ENCODE results near the gene BBS1.
"Not testable (repeated sequence)": the region's sequence is repeated elsewhere in the genome, so short reads cannot be mapped to it uniquely, and the experiment has no call there.

DNA sequence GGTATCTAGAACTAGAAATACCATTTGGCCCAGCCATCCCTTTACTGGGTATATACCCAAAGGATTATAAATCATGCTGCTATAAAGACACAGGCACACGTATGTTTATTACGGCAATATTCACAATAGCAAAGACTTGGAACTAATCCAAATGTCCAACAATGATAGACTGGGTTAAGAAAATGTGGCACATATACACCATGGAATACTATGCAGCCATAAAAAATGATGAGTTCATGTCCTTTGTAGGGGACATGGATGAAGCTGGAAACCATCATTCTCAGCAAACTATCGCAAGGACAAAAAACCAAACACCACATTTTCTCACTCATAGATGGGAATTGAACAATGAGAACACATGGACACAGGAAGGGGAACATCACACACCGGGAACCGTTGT, 46.3 kb upstream of the BBS1 start:
- TF ChIP-seq, protein P1, sequence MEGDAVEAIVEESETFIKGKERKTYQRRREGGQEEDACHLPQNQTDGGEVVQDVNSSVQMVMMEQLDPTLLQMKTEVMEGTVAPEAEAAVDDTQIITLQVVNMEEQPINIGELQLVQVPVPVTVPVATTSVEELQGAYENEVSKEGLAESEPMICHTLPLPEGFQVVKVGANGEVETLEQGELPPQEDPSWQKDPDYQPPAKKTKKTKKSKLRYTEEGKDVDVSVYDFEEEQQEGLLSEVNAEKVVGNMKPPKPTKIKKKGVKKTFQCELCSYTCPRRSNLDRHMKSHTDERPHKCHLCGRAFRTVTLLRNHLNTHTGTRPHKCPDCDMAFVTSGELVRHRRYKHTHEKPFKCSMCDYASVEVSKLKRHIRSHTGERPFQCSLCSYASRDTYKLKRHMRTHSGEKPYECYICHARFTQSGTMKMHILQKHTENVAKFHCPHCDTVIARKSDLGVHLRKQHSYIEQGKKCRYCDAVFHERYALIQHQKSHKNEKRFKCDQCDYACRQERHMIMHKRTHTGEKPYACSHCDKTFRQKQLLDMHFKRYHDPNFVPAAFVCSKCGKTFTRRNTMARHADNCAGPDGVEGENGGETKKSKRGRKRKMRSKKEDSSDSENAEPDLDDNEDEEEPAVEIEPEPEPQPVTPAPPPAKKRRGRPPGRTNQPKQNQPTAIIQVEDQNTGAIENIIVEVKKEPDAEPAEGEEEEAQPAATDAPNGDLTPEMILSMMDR (IDR thresholded peaks at IDR 0.05 in 2 of 3, conservative IDR thresholded peaks at IDR 0.05 in 1 of 3; ENCODE audit: borderline replicate concordance in 1 of 3, insufficient read depth in 1 of 3, low read depth in 2 of 3, low read length in 2 of 3): not testable (repeated sequence)
- TF ChIP-seq EZH2phosphoT487 (IDR thresholded peaks at IDR 0.05; ENCODE audit: borderline replicate concordance); POLR2AphosphoS5 (IDR thresholded peaks at IDR 0.05; ENCODE audit: low read depth, low read length); POLR2A (IDR thresholded peaks at IDR 0.05; ENCODE audit: borderline replicate concordance, extremely low read depth, insufficient read depth, insufficient read length); SIN3A (IDR thresholded peaks at IDR 0.05; ENCODE audit: low read depth); CBX3 (IDR thresholded peaks at IDR 0.05; ENCODE audit: low read depth); YY1 (IDR thresholded peaks at IDR 0.05; ENCODE audit: extremely low read depth, insufficient replicate concordance, low read depth, low read length); SRF (IDR thresholded peaks at IDR 0.05; ENCODE audit: low read depth); JUND (IDR thresholded peaks at IDR 0.05); CEBPB (IDR thresholded peaks at IDR 0.05; ENCODE audit: low read depth); EZH2 (IDR thresholded peaks at IDR 0.05): not testable (repeated sequence)
- TF ChIP-seq, protein P2, sequence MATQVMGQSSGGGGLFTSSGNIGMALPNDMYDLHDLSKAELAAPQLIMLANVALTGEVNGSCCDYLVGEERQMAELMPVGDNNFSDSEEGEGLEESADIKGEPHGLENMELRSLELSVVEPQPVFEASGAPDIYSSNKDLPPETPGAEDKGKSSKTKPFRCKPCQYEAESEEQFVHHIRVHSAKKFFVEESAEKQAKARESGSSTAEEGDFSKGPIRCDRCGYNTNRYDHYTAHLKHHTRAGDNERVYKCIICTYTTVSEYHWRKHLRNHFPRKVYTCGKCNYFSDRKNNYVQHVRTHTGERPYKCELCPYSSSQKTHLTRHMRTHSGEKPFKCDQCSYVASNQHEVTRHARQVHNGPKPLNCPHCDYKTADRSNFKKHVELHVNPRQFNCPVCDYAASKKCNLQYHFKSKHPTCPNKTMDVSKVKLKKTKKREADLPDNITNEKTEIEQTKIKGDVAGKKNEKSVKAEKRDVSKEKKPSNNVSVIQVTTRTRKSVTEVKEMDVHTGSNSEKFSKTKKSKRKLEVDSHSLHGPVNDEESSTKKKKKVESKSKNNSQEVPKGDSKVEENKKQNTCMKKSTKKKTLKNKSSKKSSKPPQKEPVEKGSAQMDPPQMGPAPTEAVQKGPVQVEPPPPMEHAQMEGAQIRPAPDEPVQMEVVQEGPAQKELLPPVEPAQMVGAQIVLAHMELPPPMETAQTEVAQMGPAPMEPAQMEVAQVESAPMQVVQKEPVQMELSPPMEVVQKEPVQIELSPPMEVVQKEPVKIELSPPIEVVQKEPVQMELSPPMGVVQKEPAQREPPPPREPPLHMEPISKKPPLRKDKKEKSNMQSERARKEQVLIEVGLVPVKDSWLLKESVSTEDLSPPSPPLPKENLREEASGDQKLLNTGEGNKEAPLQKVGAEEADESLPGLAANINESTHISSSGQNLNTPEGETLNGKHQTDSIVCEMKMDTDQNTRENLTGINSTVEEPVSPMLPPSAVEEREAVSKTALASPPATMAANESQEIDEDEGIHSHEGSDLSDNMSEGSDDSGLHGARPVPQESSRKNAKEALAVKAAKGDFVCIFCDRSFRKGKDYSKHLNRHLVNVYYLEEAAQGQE (IDR thresholded peaks at IDR 0.05; ENCODE audit: low read depth): not testable (repeated sequence)
- TF ChIP-seq, protein P3, sequence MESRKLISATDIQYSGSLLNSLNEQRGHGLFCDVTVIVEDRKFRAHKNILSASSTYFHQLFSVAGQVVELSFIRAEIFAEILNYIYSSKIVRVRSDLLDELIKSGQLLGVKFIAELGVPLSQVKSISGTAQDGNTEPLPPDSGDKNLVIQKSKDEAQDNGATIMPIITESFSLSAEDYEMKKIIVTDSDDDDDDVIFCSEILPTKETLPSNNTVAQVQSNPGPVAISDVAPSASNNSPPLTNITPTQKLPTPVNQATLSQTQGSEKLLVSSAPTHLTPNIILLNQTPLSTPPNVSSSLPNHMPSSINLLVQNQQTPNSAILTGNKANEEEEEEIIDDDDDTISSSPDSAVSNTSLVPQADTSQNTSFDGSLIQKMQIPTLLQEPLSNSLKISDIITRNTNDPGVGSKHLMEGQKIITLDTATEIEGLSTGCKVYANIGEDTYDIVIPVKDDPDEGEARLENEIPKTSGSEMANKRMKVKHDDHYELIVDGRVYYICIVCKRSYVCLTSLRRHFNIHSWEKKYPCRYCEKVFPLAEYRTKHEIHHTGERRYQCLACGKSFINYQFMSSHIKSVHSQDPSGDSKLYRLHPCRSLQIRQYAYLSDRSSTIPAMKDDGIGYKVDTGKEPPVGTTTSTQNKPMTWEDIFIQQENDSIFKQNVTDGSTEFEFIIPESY (IDR thresholded peaks at IDR 0.05; ENCODE audit: extremely low read depth, insufficient replicate concordance, low read length): not testable (repeated sequence)
